OCI-LY1 (cell line): ENCODE results near the gene PRMT7.

Experiments used
- H2AFZ ChIP-seq: fragments of 200-600 bp; sonication (generic), shearing (Covaris generic); 2 replicates; pipeline ENCODE4 v1.6.0; 2014; ENCODE audit warnings: antibody characterized with exemption, mild to moderate bottlenecking, low read length
- H3F3A ChIP-seq: fragments of 200-600 bp; sonication (generic), shearing (Covaris generic); 2 replicates; pipeline ENCODE4 v1.6.0; 2014; ENCODE audit warnings: mild to moderate bottlenecking, antibody characterized with exemption, low read length, moderate library complexity; ENCODE audit not compliant: insufficient read depth
- H3K27ac ChIP-seq: fragments of 200-600 bp; sonication (generic); 2 replicates; pipeline ENCODE4 v1.5.1; 2014; ENCODE audit warnings: low read length, mixed run types, mild to moderate bottlenecking, low read depth; ENCODE audit not compliant: poor library complexity, severe bottlenecking
- H3K27me3 ChIP-seq: fragments of 200-600 bp; sonication (generic); 2 replicates; pipeline ENCODE4 v1.6.0; 2014; ENCODE audit warnings: antibody characterized with exemption, mild to moderate bottlenecking, low read length, moderate library complexity; ENCODE audit not compliant: insufficient read depth
- H3K36me3 ChIP-seq: fragments of 200-600 bp; sonication (generic); 2 replicates; pipeline ENCODE4 v1.6.1; 2014; ENCODE audit warnings: mild to moderate bottlenecking, antibody characterized with exemption, low read length, moderate library complexity, mixed read lengths; ENCODE audit not compliant: insufficient read depth
- H3K4me1 ChIP-seq: fragments of 200-600 bp; sonication (generic); 2 replicates; pipeline ENCODE4 v1.5.1; 2014; ENCODE audit warnings: mild to moderate bottlenecking, low read length, moderate library complexity; ENCODE audit not compliant: insufficient read depth, severe bottlenecking
- H3K4me2 ChIP-seq: fragments of 200-600 bp; sonication (generic), shearing (Covaris generic); 2 replicates; pipeline ENCODE4 v1.6.1; 2014; ENCODE audit warnings: low read length
- H3K4me3 ChIP-seq: fragments of 200-600 bp; sonication (generic); 2 replicates; pipeline ENCODE4 v1.5.1; 2014; ENCODE audit warnings: low read length, low read depth, mild to moderate bottlenecking, mixed read lengths; ENCODE audit not compliant: poor library complexity, severe bottlenecking
- H3K79me2 ChIP-seq: fragments of 200-600 bp; shearing (Covaris generic); 2 replicates; pipeline ENCODE4 v1.6.1; 2016; ENCODE audit warnings: mixed run types, low read length, mixed read lengths; ENCODE audit not compliant: insufficient read depth
- H3K9ac ChIP-seq: fragments of 200-600 bp; sonication (generic), shearing (Covaris generic); 2 replicates; pipeline ENCODE4 v1.6.1; 2014; ENCODE audit warnings: mild to moderate bottlenecking, low read length, mixed read lengths
- H3K9me2 ChIP-seq: fragments of 200-600 bp; sonication (generic), shearing (Covaris generic); 2 replicates; pipeline ENCODE4 v1.6.1; 2014; ENCODE audit warnings: low read depth, mild to moderate bottlenecking, low read length, mixed read lengths
- H3K9me3 ChIP-seq: fragments of 200-600 bp; shearing (Covaris generic); 2 replicates; pipeline ENCODE4 v1.6.1; 2014; ENCODE audit warnings: low read length, mixed read lengths
- H4K20me1 ChIP-seq: fragments of 200-600 bp; sonication (generic), shearing (Covaris generic); 2 replicates; pipeline ENCODE4 v1.6.0; 2016; ENCODE audit warnings: mild to moderate bottlenecking, low read length; ENCODE audit not compliant: insufficient read depth
- CTCF ChIP-seq: fragments of 200-600 bp; sonication (generic), shearing (Covaris generic); IDR thresholded peaks from 2 replicates; pipeline ENCODE4 v1.5.1; 2017; ENCODE audit warnings: mild to moderate bottlenecking, antibody characterized with exemption, low read length, moderate library complexity, mixed read lengths
- EZH2 ChIP-seq: fragments of 200-600 bp; sonication (generic), shearing (Covaris generic); IDR thresholded peaks from 2 replicates; pipeline ENCODE4 v1.8.0; 2017; ENCODE audit warnings: borderline replicate concordance, mixed run types, mild to moderate bottlenecking, antibody characterized with exemption, low read length, moderate library complexity, mixed read lengths

The PRMT7 gene

GRCh38 chr16:68349838-68350410 is 39.1 kb downstream of the PRMT7 start:
- Histone ChIP-seq H3K36me3 (peaks cover 93% of the 10 kb centered on the region), H3K9ac (no peak overlapping the region), H3K27ac (no peak overlapping the region), H3K27me3 (no peaks in the 10 kb centered on the region), H3F3A (no peaks in the 10 kb centered on the region), H3K4me1 (peaks cover 18% of the 10 kb centered on the region), H3K9me3 (no peaks in the 10 kb centered on the region), H3K4me2 (no peak overlapping the region), H3K4me3 (no peak overlapping the region), H3K79me2 (no peaks in the 10 kb centered on the region), H4K20me1 (no peaks in the 10 kb centered on the region), H2AFZ (no peak overlapping the region), H3K9me2 (no peaks in the 10 kb centered on the region)
- TF ChIP-seq CTCF (no peak), EZH2 (no peak)

- no peak overlapping the region for H3K9ac ChIP-seq
- no peaks in the 10 kb centered on the region for H3K9me2 ChIP-seq
- H3F3A ChIP-seq = no peaks in the 10 kb centered on the region
- peaks cover 18% of the 10 kb centered on the region for H3K4me1 ChIP-seq
- H3K9me3 ChIP-seq = no peaks in the 10 kb centered on the region
- TF ChIP-seq CTCF = no peak
- TF ChIP-seq EZH2 = no peak
- no peak overlapping the region for H3K27ac ChIP-seq
- H3K4me3 ChIP-seq = no peak overlapping the region
- H3K27me3 ChIP-seq = no peaks in the 10 kb centered on the region
- H2AFZ ChIP-seq = no peak overlapping the region
- H4K20me1 ChIP-seq = no peaks in the 10 kb centered on the region
- H3K4me2 ChIP-seq = no peak overlapping the region
- H3K79me2 ChIP-seq = no peaks in the 10 kb centered on the region
- peaks cover 93% of the 10 kb centered on the region for H3K36me3 ChIP-seq
Observed at GRCh38 chr16:68350813-68351350, 40.1 kb downstream of the PRMT7 start.

- no peaks in the 10 kb centered on the region for H3F3A ChIP-seq
- H4K20me1 ChIP-seq = no peaks in the 10 kb centered on the region
- H3K9ac ChIP-seq = no peak overlapping the region
- no peaks in the 10 kb centered on the region for H3K9me3 ChIP-seq
- peaks cover 15% of the 10 kb centered on the region for H3K4me1 ChIP-seq
- H3K9me2 ChIP-seq = no peaks in the 10 kb centered on the region
- H3K79me2 ChIP-seq = no peaks in the 10 kb centered on the region
- H3K4me3 ChIP-seq = no peak overlapping the region
- H3K27me3 ChIP-seq = no peaks in the 10 kb centered on the region
- no peak overlapping the region for H3K27ac ChIP-seq
- peaks cover 93% of the 10 kb centered on the region for H3K36me3 ChIP-seq
- H3K4me2 ChIP-seq = no peak overlapping the region
- H2AFZ ChIP-seq = no peak overlapping the region
- TF ChIP-seq EZH2 (no peak), CTCF (no peak)
Observed at GRCh38 chr16:68351463-68351862, 40.6 kb downstream of the PRMT7 start.
